HEK293 (cell line): ENCODE results near the gene PDE2A.

Source experiments
- CTCF ChIA-PET: fragments of 350-600 bp; formaldehyde crosslinking; extraction: SDS; loops from one replicate; lab custom pipeline; 2021; ENCODE audit warnings: antibody characterized with exemption; lab: Yijun Ruan, JAX
- POLR2A ChIA-PET: fragments of 300-600 bp; formaldehyde crosslinking; extraction: SDS; loops from one replicate; lab custom pipeline; 2020; ENCODE audit warnings: antibody characterized with exemption, inconsistent platforms; lab: Yijun Ruan, JAX
- H3K27ac ChIP-seq: fragments of 200-500 bp; sonication (Bioruptor generic); 2 replicates; pipeline ENCODE4 v1.5.1; 2014; ENCODE audit warnings: low read depth, low read length, control low read depth, inconsistent platforms; ENCODE audit errors: extremely low read depth
- H3K36me3 ChIP-seq, 2 experiments: fragments of 200-500 bp in 1 of 2; sonication (Bioruptor generic) in 1 of 2; 1 replicate in 1 of 2; 2 replicates in 1 of 2; pipeline ENCODE4 v1.5.1; 2014 to 2017; ENCODE audit warnings: inconsistent platforms in 2 of 2, low read length in 2 of 2; ENCODE audit not compliant: control insufficient read depth in 2 of 2, insufficient read depth in 1 of 2
- H3K4me1 ChIP-seq: fragments of 200-500 bp; sonication (Bioruptor generic); 2 replicates; pipeline ENCODE4 v1.5.1; 2014; ENCODE audit warnings: mild to moderate bottlenecking, low read length, inconsistent platforms; ENCODE audit not compliant: control insufficient read depth, insufficient read depth
- H3K4me3 ChIP-seq: 2 replicates; pipeline ENCODE4 v1.5.1; 2011; ENCODE audit warnings: low read depth, mild to moderate bottlenecking, control low read depth, low read length, moderate library complexity
- H3K9me3 ChIP-seq: fragments of 200-500 bp; sonication (Bioruptor generic); 2 replicates; pipeline ENCODE4 v1.5.1; 2014; ENCODE audit warnings: low read depth, low read length, inconsistent platforms; ENCODE audit not compliant: control insufficient read depth, insufficient read depth
- EGR2 ChIP-seq: fragments of 450-650 bp; formaldehyde crosslinking; IDR thresholded peaks from 2 replicates; pipeline ENCODE4 v1.5.1; 2016; ENCODE audit warnings: low read depth, missing biosample characterization, missing genetic modification characterization
- KLF9 ChIP-seq: fragments of 450-650 bp; formaldehyde crosslinking; IDR thresholded peaks from 2 replicates; pipeline ENCODE4 v1.5.1; 2016; ENCODE audit warnings: missing biosample characterization, missing genetic modification characterization, low read depth
- MEIS1 ChIP-seq: sonication (generic); formaldehyde crosslinking; IDR thresholded peaks from 2 replicates; pipeline ENCODE4 v1.8.1; 2022; ENCODE audit warnings: missing genetic modification reagents, mild to moderate bottlenecking, borderline replicate concordance
- OSR2 ChIP-seq: fragments of 450-650 bp; formaldehyde crosslinking; IDR thresholded peaks from 2 replicates; pipeline ENCODE4 v1.5.1; 2016; ENCODE audit warnings: missing biosample characterization, missing genetic modification characterization
- SP3 ChIP-seq: fragments of 450-650 bp; formaldehyde crosslinking; IDR thresholded peaks from 2 replicates; pipeline ENCODE4 v1.5.1; 2016; ENCODE audit warnings: missing biosample characterization, missing genetic modification characterization
- YY2 ChIP-seq: fragments of 450-650 bp; formaldehyde crosslinking; IDR thresholded peaks from 2 replicates; pipeline ENCODE4 v1.5.1; 2016; ENCODE audit warnings: missing biosample characterization, missing genetic modification characterization
- ZIC2 ChIP-seq: fragments of 450-650 bp; formaldehyde crosslinking; IDR thresholded peaks from 2 replicates; pipeline ENCODE4 v1.5.1; 2016; ENCODE audit warnings: missing biosample characterization, missing genetic modification characterization
- ZNF19 ChIP-seq: fragments of 450-650 bp; formaldehyde crosslinking; IDR thresholded peaks from 2 replicates; pipeline ENCODE4; 2016; ENCODE audit warnings: missing biosample characterization, missing genetic modification characterization, low read depth
- ZNF2 ChIP-seq: fragments of 450-650 bp; formaldehyde crosslinking; IDR thresholded peaks from 2 replicates; pipeline ENCODE4 v1.5.1; 2016; ENCODE audit warnings: missing biosample characterization, missing genetic modification characterization
- ZNF239 ChIP-seq: fragments of 450-650 bp; formaldehyde crosslinking; IDR thresholded peaks from 2 replicates; pipeline ENCODE4 v1.5.1; 2016; ENCODE audit warnings: missing biosample characterization, missing genetic modification characterization
- ZNF473 ChIP-seq: fragments of 450-650 bp; formaldehyde crosslinking; IDR thresholded peaks from 2 replicates; pipeline ENCODE4 v1.5.1; 2017; ENCODE audit warnings: missing biosample characterization, missing genetic modification characterization
- ZNF624 ChIP-seq: fragments of 450-650 bp; formaldehyde crosslinking; IDR thresholded peaks from 2 replicates; pipeline ENCODE4 v1.5.1; 2017; ENCODE audit warnings: missing biosample characterization, missing genetic modification characterization
- ZNF792 ChIP-seq: fragments of 450-650 bp; formaldehyde crosslinking; IDR thresholded peaks from 2 replicates; pipeline ENCODE4 v1.5.1; 2016; ENCODE audit warnings: missing biosample characterization, missing genetic modification characterization
- TF ChIP-seq, protein P1 (sequence below): fragments of 450-650 bp; formaldehyde crosslinking; IDR thresholded peaks from 2 replicates; pipeline ENCODE4 v1.5.1; 2016; ENCODE audit warnings: missing biosample characterization, missing genetic modification characterization
- TF ChIP-seq, protein P2 (sequence below): fragments of 450-650 bp; IDR thresholded peaks from 2 replicates; pipeline ENCODE4 v1.5.1; 2018; ENCODE audit warnings: missing biosample characterization, mild to moderate bottlenecking, missing genetic modification characterization
- TF ChIP-seq, protein P3 (sequence below): fragments of 450-650 bp; formaldehyde crosslinking; IDR thresholded peaks from 2 replicates; pipeline ENCODE4 v1.5.1; 2016; ENCODE audit warnings: missing biosample characterization, missing genetic modification characterization
- TF ChIP-seq, protein P4 (sequence below): fragments of 450-650 bp; formaldehyde crosslinking; IDR thresholded peaks from 2 replicates; pipeline ENCODE4 v1.5.1; 2017; ENCODE audit warnings: missing biosample characterization, missing genetic modification characterization
- TF ChIP-seq, protein P5 (sequence below): fragments of 450-650 bp; formaldehyde crosslinking; IDR thresholded peaks from 2 replicates; pipeline ENCODE4 v1.5.1; 2016; ENCODE audit warnings: missing biosample characterization, missing genetic modification characterization
- TF ChIP-seq, protein P6 (sequence below): fragments of 450-650 bp; formaldehyde crosslinking; IDR thresholded peaks from 2 replicates; pipeline ENCODE4 v1.5.1; 2016; ENCODE audit warnings: missing biosample characterization, missing genetic modification characterization

Gene PDE2A

DNA sequence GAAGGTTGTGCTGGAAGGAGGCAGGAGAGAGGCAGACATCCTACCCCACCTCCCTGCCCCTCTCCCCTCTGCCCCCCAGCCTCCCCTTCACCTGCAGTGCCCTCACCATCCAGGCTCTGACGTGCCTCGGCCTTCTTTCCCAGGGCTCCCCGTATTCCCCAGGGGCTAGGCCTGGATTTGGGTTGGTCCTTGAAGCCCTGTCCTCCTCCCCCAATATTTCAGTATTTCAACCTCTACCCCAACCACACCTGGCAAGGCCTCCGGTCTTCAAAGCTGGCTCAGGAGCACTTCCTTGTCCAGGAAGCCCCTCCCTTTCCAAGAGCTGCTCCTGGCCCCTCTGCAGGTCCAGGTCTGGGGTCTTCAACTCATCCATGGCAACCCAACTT, 8.6 kb upstream of the PDE2A start (continued):
- TF ChIP-seq, protein P1, sequence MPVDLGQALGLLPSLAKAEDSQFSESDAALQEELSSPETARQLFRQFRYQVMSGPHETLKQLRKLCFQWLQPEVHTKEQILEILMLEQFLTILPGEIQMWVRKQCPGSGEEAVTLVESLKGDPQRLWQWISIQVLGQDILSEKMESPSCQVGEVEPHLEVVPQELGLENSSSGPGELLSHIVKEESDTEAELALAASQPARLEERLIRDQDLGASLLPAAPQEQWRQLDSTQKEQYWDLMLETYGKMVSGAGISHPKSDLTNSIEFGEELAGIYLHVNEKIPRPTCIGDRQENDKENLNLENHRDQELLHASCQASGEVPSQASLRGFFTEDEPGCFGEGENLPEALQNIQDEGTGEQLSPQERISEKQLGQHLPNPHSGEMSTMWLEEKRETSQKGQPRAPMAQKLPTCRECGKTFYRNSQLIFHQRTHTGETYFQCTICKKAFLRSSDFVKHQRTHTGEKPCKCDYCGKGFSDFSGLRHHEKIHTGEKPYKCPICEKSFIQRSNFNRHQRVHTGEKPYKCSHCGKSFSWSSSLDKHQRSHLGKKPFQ (tag by site-specific recombination) = no peak
- no peak for TF ChIP-seq ZNF239 (tag by site-specific recombination)
- TF ChIP-seq, protein P2, sequence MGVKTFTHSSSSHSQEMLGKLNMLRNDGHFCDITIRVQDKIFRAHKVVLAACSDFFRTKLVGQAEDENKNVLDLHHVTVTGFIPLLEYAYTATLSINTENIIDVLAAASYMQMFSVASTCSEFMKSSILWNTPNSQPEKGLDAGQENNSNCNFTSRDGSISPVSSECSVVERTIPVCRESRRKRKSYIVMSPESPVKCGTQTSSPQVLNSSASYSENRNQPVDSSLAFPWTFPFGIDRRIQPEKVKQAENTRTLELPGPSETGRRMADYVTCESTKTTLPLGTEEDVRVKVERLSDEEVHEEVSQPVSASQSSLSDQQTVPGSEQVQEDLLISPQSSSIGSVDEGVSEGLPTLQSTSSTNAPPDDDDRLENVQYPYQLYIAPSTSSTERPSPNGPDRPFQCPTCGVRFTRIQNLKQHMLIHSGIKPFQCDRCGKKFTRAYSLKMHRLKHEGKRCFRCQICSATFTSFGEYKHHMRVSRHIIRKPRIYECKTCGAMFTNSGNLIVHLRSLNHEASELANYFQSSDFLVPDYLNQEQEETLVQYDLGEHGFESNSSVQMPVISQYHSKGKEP (tag by site-specific recombination) = no peak
- no peak for TF ChIP-seq ZNF624 (tag by site-specific recombination)
- no peak for TF ChIP-seq KLF9 (tag by site-specific recombination)

DNA sequence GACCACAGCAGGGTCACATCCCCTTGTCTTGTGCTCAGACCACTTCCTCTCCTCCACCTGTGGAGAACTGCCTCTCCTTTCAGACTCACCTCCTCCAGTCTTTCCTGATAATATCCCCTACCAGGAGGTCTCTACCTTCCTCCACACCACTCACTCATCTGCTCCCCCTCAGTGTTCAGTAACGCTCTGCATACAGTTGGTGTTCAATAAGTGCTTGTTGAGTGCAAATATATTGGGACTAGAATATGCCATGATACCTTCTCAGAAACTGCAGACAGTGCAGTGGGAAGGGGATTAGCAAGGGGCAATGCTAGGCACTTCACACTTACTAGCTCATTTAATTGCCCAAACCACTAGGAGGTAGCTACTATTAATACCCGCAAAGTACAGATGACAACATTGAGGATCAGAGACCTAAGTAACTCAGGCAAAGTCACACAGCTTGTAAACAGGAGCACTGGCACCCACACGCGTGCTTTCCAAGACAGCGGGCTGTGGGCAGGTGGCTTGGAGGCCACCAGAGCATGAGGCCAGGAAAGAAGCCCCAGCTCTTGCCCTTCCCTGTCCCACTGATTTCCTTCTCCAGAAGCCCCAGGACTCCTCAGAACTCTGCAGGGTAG, 8.1 kb upstream of the PDE2A start:
- H3K36me3 ChIP-seq = peaks cover 0 to 34% of the 10 kb centered on the region in 2 experiments; a peak in 1 of 3 replicates
- CTCF ChIA-PET = interaction anchor here (0.5 to 5.1 kb wide), 14 partner anchors 9 to 662 kb away, joined by 3 to 50 read pairs (median 4); no protein-coding TSS in a partner anchor
- POLR2A ChIA-PET = no interaction called here

DNA sequence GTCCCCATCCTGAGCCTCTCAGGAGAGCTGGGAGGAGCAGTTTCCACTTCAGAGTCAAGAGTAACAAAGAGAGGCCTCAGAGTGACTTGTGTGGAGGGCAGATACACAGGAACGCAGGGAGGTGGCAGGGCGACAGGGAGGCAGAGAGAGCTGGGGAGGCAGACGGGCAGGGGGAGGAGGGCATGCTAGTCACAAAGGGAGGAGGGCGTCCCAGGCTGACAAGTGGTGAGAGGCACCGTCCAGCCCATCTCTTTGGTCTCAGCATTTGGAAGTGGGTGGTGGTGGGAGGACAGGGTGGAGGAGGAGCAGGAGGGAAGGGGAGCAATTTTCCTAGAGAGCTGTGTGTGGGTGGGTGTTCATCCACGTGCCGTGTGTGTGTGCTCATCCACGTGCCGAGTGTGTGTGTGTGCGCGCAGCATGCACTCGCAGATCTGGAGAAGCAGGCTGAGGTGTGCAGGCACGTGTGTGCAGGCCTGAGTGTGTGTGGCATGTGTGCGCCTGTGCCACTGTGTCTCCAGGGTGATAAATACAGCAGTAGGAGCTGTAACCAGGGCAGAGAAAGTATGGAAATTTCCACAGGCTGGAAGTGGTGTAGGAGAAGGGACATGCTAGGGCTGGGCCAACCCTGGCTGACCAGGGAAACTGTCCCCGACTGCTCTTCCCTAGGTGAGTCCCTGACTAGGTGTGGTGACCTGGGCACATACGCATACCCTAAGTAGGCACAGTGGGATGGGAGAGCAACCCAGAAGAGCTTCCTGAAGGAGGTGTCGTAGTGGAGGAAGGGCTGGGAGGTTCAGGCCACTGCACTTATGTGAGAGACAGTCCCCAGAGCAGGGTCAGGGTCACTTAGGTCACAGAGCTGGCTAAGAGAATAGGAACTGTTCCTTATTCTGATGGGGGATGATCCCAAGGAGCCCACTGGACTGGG, 7.3 kb upstream of the PDE2A start:
- no peaks in the 10 kb centered on the region for H3K9me3 ChIP-seq
- POLR2A ChIA-PET = no interaction called here
- H3K36me3 ChIP-seq = peaks cover 0 to 26% of the 10 kb centered on the region in 2 experiments; a peak in 1 of 3 replicates
- no peak overlapping the region for H3K27ac ChIP-seq
- CTCF ChIA-PET = interaction anchor here (0.5 to 5.1 kb wide), 9 partner anchors 10 to 467 kb away, joined by 3 to 50 read pairs (median 4); no protein-coding TSS in a partner anchor
- H3K4me1 ChIP-seq = no peaks in the 10 kb centered on the region
- H3K4me3 ChIP-seq = no peak overlapping the region
- TF ChIP-seq, protein P3, sequence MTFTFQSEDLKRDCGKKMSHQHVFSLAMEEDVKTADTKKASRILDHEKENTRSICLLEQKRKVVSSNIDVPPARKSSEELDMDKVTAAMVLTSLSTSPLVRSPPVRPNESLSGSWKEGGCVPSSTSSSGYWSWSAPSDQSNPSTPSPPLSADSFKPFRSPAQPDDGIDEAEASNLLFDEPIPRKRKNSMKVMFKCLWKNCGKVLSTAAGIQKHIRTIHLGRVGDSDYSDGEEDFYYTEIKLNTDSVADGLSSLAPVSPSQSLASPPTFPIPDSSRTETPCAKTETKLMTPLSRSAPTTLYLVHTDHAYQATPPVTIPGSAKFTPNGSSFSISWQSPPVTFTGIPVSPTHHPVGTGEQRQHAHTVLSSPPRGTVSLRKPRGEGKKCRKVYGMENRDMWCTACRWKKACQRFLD (tag by site-specific recombination) = no peak
- TF ChIP-seq YY2 (tag by site-specific recombination) (no peak), ZIC2 (tag by site-specific recombination) (no peak), ZNF473 (tag by site-specific recombination) (no peak), ZNF19 (tag by site-specific recombination) (no peak), SP3 (tag by site-specific recombination) (no peak), OSR2 (tag by site-specific recombination) (no peak), ZNF2 (tag by site-specific recombination) (no peak), EGR2 (peak; percentile 99)
- TF ChIP-seq, protein P4, sequence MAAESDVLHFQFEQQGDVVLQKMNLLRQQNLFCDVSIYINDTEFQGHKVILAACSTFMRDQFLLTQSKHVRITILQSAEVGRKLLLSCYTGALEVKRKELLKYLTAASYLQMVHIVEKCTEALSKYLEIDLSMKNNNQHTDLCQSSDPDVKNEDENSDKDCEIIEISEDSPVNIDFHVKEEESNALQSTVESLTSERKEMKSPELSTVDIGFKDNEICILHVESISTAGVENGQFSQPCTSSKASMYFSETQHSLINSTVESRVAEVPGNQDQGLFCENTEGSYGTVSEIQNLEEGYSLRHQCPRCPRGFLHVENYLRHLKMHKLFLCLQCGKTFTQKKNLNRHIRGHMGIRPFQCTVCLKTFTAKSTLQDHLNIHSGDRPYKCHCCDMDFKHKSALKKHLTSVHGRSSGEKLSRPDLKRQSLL = no peak
- TF ChIP-seq, protein P5, sequence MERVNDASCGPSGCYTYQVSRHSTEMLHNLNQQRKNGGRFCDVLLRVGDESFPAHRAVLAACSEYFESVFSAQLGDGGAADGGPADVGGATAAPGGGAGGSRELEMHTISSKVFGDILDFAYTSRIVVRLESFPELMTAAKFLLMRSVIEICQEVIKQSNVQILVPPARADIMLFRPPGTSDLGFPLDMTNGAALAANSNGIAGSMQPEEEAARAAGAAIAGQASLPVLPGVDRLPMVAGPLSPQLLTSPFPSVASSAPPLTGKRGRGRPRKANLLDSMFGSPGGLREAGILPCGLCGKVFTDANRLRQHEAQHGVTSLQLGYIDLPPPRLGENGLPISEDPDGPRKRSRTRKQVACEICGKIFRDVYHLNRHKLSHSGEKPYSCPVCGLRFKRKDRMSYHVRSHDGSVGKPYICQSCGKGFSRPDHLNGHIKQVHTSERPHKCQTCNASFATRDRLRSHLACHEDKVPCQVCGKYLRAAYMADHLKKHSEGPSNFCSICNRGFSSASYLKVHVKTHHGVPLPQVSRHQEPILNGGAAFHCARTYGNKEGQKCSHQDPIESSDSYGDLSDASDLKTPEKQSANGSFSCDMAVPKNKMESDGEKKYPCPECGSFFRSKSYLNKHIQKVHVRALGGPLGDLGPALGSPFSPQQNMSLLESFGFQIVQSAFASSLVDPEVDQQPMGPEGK (tag by site-specific recombination) = no peak
- TF ChIP-seq, protein P6, sequence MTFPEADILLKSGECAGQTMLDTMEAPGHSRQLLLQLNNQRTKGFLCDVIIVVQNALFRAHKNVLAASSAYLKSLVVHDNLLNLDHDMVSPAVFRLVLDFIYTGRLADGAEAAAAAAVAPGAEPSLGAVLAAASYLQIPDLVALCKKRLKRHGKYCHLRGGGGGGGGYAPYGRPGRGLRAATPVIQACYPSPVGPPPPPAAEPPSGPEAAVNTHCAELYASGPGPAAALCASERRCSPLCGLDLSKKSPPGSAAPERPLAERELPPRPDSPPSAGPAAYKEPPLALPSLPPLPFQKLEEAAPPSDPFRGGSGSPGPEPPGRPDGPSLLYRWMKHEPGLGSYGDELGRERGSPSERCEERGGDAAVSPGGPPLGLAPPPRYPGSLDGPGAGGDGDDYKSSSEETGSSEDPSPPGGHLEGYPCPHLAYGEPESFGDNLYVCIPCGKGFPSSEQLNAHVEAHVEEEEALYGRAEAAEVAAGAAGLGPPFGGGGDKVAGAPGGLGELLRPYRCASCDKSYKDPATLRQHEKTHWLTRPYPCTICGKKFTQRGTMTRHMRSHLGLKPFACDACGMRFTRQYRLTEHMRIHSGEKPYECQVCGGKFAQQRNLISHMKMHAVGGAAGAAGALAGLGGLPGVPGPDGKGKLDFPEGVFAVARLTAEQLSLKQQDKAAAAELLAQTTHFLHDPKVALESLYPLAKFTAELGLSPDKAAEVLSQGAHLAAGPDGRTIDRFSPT (tag by site-specific recombination) = no peak

More for the DNA sequence above, 8.1 kb upstream of the PDE2A start:
- no peak overlapping the region for H3K27ac ChIP-seq
- no peaks in the 10 kb centered on the region for H3K9me3 ChIP-seq
- 0 out of 2 replicates have a peak, but pooled peaks have one; percentile 28 for TF ChIP-seq ZNF792 (tag by site-specific recombination)
- TF ChIP-seq MEIS1 (CRISPR knock-in tag) = no peak
- H3K4me3 ChIP-seq = no peak overlapping the region
- no peaks in the 10 kb centered on the region for H3K4me1 ChIP-seq
